Fibroblast of skin of back (primary cell): ENCODE data around the gene RPS23. TPM values are rescaled to one million over a fixed set of nuclear protein-coding genes. Genes with fewer than 3 reads are reported as not detected.

ENCODE experiments used
- DNase-seq: peaks from one replicate; pipeline ENCODE4 v3.0.0-alpha.2; 2013
- polyA plus RNA-seq, 2 experiments: library from polyadenylated mRNA; unstranded; fragments of 120-200 nt; gene quantifications; one replicate each; pipeline ENCODE4 v1.2.1, GENCODE V29; 2013; ENCODE audit not compliant: insufficient read length in 2 of 2

Gene RPS23
- polyA plus RNA-seq (2013, experiment 1 of 2; ENCODE audit: insufficient read length), result 1,294 TPM
- polyA plus RNA-seq (2013, experiment 2 of 2; ENCODE audit: insufficient read length), result 1,506 TPM

DNA sequence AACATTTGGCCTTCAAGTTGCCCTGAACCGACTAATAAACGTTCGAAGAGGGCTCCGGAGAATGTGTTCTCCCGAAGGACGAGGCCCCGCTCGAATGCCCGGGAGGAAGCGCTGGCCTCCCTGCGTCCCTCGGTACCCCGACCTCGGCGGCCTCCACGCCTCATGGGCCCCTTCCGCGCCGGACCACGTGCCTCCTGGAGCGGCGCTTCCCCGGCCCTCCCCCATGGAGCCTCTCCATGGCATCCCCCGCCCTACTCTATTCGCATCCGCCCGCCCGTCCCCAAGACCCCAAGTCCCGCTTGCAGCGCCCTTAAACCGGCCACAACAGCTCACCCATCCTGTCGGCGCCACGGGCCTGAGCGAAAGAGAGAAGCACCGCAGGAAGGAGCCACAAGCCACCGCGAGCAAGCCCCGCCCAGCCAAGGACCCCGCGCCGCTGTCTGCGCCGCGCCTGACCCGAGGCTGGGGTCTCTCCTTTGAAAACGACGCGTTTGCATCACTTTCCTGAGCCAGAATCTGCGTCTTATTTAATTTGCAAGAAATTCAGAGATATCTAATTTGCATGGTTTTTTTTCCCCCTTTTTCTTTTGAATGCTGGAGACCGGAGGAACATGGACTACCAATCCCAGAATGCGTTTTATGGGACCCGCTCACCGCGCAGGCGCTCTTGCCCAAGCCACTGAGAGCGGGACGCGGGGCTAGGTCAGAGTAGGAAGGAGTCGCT, at the start of gene RPS23:
Gene RPS23 (minus strand): TSS at position 368 of the 724 bp plus-strand sequence. CDS start 31 bp downstream, at position 337.
- peak; percentile 93 for DNase-seq

DNA sequence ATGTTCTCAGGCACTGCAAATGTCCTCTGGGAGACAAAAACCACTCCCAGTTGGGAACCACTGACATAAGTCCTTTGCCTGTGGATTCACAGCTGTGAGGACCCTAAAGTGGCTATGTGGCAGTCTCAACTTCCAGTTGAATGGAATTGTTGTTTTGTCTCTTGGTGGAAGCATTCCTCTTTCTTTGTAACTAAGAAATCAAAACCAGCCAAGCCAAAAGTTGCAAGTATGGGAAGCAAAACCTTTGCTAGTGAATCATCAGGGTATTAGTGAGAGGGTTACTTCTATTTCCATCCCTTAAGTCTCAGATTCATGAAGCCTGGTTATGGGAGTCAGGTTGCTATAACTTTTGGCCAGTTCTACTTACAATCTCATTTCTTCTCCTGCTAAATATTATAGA, 49.8 kb upstream of the RPS23 start:
- peak; percentile 81 for DNase-seq

DNA sequence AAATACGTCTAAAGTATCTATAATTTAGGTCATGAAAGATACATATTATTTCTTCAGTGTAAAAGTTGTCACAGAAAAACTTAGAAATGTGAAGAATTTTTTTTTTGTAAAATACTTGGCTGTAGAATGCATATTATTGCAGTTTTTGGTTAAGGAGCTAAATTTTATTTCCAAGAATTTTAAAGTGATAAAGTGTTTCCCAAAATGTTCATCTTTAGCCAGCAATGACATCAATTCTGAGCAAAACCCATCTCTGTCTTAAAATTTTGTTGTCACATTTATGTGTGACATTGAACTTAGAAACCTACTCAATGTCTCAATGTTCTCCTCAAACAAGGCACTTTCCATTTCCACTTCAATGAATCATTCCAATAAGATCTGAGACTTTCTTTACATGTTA, 47.8 kb upstream of the RPS23 start:
- no peak for DNase-seq

GRCh38 chr5:82325155-82325554, 47.0 kb upstream of the RPS23 start:
- no peak for DNase-seq

DNA sequence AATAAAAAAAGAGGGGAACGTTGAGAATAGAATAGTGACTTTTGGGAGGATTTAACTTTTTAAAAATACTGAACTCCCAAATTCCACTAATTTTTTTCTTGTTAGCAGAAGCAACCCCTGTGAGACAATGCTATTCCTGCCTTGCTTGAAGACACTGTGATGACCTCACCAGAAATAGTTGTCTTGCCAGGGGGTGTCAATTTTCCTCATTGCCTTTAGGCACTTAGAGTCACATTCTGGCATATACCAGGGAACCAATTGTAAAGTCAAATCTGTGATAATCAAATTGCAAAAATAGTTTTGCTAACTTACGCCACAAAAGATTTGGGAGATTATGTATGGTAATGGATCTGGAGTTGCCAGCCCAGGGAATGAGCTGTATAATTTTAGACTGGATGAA, 42.8 kb upstream of the RPS23 start:
- peak; percentile 78 for DNase-seq

GRCh38 chr5:82319651-82320376, 41.7 kb upstream of the RPS23 start:
- no peak for DNase-seq

DNA sequence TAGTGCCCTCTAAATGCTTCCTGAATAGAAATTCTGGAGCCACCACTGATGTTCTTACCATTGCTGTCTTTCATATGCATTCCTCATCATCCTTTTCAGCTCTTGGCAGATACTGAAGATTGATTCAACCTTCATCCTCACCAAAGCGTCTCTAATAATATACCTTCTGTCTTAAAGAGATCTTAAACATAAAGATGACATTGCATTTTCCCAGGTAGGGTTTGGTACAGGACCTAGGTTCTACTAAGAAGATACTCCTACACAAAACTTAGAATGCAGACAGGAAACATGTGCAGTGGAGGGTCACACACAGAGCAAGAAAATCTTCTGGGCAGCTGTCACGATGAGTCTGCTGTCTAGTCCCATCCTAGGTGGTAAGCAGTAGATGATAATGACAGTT, 41.0 kb upstream of the RPS23 start:
- DNase-seq, result no peak

- no peak for DNase-seq
These were observed 37.0 kb upstream of the RPS23 start for GRCh38 chr5:82314964-82315758.

- DNase-seq, result peak; percentile 52
These were observed 34.9 kb upstream of the RPS23 start for GRCh38 chr5:82313016-82313415.

DNA sequence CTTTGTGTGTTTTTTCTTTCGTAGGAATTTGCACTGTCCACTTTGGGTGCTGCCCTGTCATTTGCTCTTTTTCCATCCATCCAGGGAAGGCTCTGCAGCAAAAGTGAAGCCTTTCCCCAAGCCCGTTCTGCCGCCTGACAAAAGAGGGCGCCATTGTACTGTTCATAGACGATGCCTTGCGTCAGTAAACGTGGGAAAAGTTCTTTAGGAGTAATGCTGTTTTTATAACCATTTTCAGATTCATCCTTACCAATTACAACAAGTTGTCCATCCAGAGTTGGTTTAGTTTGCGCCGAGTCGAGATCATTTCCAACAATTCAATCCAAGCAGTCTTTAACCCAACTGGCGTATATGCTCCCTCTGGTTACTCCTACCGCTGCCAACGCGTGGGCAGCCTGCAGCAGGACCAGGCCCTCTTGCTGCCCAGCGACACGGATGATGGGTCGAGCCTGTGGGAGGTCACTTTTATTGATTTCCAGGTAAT, 34.3 kb upstream of the RPS23 start:
- DNase-seq, result peak; percentile 85

DNA sequence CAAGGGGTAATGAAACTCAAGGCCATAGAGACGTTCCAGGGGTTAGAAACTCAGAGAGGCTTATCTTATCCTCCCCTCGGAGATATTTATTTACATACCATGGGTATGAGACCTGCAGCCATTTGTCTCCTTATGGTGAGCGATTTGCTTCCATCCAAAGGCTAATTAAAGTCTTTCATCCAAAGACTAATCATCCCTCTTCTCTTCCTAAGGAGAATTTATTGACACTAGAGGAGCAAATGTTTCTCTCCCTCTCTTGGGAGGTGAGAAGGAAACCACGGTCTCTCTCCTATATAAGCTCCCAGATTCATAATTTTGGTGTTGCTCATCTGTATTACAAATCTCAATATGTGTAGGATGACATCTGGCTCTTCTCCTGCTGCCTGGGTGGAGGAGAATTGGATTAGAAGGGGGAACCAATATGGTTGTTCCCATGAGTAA, 31.0 kb upstream of the RPS23 start:
- peak; percentile 56 for DNase-seq

GRCh38 chr5:82308416-82308815, 30.3 kb upstream of the RPS23 start:
- DNase-seq, result no peak

DNA sequence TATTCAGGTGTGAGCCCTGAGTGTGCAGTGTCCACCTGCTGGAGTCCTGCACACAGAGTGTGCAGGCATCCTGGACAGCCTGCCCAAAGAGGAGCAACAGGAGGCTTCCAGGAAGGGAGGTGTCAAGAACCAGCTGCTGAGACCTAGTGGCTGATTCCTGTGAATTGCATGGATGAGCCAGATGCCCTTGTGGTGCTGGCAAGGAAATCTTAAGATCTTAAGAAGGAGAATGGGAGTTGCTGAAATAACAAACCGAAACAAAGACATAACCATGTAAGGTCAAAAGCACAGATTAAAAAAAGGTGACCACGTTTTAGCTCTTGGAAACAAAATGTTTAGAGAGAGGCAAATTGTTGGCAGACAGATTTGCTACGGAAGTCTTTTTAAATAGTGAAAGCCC, 29.3 kb upstream of the RPS23 start:
- peak; percentile 60 for DNase-seq

- DNase-seq, result no peak
These were observed 28.0 kb upstream of the RPS23 start for GRCh38 chr5:82306151-82306550.

DNA sequence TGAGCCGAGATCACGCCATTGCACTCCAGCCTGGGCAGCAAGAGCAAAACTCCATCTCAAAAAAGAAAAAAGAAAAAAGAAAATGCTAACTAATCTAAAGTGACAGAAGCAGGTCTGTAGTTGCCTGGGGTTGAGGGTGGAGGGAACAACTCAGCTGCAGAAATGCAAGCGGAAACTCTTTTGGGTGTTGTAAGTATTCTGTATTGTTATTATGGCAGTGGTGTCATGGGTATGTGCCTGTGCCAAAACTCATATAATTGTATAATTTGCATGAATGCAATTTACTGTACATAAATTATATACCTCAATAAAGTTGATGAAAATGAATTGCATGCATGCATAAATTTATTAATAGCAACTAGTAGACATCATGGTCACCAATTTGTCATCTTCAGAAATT, 23.0 kb upstream of the RPS23 start:
- no peak for DNase-seq

DNA sequence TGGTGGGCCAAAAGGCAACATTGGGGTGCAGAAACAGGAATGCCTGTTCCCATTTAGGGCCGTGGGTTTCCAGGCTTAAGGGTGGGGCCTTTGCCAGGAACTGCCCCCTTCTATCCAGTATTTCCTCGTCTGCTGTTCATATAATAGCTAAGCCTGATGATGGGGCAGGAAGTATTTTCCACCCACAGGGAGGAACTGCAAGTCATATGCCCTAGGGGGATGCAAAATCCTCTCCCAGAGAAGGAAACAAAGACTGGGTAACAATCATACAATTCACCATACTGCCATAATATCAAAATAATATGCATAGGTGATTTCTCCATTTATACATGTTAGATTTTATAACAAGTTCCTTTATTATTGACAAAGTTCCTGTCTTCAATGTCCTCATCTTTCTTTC, 20.5 kb upstream of the RPS23 start:
- no peak for DNase-seq

- no peak for DNase-seq
These were observed 19.6 kb upstream of the RPS23 start for GRCh38 chr5:82297711-82298110.

GRCh38 chr5:82296929-82297328, 18.8 kb upstream of the RPS23 start:
- no peak for DNase-seq

GRCh38 chr5:82295959-82296531, 17.9 kb upstream of the RPS23 start:
- DNase-seq, result peak; percentile 20

DNA sequence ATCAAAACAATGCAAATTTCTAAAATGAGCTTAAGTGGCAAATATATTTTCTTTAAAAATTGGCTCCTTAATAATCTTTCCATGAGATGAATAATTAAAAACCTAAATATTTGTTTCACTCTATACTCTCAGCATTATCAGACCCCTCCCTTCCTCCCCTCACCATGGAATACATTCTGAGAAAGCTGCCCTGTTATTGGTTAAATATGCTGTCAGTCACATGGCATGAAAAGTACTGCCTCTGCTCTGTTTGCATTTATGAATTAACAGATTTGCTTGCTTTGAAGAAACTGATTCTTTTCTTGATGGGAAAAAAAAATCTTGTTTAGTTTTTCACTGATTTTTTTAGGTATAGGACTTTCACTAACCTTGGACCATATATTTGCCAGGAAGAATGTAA, 17.0 kb upstream of the RPS23 start:
- peak; percentile 37 for DNase-seq

DNA sequence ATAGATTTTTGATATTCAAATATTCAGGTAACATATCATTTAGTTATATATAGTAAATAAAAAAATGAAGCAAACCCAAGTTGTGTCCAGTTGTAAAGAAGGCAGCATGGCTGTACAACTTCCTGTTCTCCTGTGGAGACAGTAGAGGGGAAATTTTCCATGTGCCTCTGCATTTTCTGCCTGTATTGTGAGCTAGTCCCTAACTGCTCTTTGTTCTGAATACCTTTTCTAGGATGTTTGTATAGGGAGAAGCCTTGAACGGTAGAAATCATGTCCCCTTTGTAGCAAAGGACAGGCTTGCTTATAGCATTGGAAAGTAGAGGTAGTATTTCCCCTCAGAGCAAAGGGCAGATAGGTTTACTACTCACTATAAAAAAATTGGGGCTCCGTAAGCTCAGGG, 13.3 kb upstream of the RPS23 start:
- no peak for DNase-seq

GRCh38 chr5:82290908-82291307, 12.8 kb upstream of the RPS23 start:
- DNase-seq, result no peak

DNA sequence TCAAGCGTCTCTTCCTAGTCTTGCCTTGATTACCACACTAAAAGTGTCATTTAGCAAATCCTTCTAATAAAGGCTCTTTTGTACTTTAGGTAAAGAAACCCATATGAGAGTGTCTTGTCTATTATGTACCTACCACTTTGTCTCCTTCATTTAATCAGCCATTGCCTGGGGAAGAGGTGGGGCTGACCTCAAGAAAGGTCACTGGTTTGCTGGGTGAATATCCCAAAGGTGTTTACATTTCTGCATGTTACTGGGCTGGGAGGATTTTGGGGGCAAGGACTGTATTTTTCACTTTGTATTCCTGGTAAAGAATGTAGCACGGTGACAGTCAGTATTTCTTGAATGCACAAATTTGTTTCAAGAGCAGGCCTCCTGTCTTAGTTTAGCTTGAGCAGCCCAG, 11.9 kb upstream of the RPS23 start:
- DNase-seq, result no peak
